MCF 10A (cell line): ENCODE measurements around the gene CLMP. TPM values are rescaled to one million over a fixed set of nuclear protein-coding genes. Genes with fewer than 3 reads are reported as not detected.

ENCODE experiments used
- BruUV-seq: library from RNA; stranded (reverse); fragments of 400-500 nt; replicated peaks from 2 replicates; lab custom pipeline; 2021; lab: Mats Ljungman, UMichigan
- CTCF ChIA-PET: fragments of 300-600 bp; sonication (Branson Sonifier 250); formaldehyde crosslinking; extraction: SDS; loops from one replicate; lab custom pipeline; 2021; ENCODE audit warnings: antibody characterized with exemption, inconsistent platforms; lab: Yijun Ruan, JAX
- POLR2A ChIA-PET: fragments of 300-600, 350-650 bp; sonication (Branson Sonifier 250); formaldehyde crosslinking; extraction: SDS; loops from one replicate; lab custom pipeline; 2020; ENCODE audit warnings: antibody characterized with exemption, inconsistent platforms; lab: Yijun Ruan, JAX
- DNase-seq: peaks from one replicate; pipeline ENCODE4 v3.0.0-alpha.2; 2018; ENCODE audit not compliant: unreplicated experiment
- H3K27ac Mint-ChIP-seq: one replicate; pipeline ENCODE4 v1.8.0; 2022; ENCODE audit warnings: mild to moderate bottlenecking, low read depth, mixed read lengths; ENCODE audit not compliant: unreplicated experiment
- H3K27me3 Mint-ChIP-seq: one replicate; pipeline ENCODE4 v1.8.0; 2022; ENCODE audit warnings: mixed read lengths; ENCODE audit not compliant: insufficient read depth, unreplicated experiment
- H3K36me3 Mint-ChIP-seq: one replicate; pipeline ENCODE4 v1.8.0; 2022; ENCODE audit warnings: mild to moderate bottlenecking, moderate library complexity, mixed read lengths; ENCODE audit not compliant: insufficient read depth, unreplicated experiment
- H3K4me1 Mint-ChIP-seq: one replicate; pipeline ENCODE4 v1.8.0; 2022; ENCODE audit warnings: mixed read lengths; ENCODE audit not compliant: insufficient read depth, unreplicated experiment
- H3K4me3 Mint-ChIP-seq: one replicate; pipeline ENCODE4 v1.8.0; 2022; ENCODE audit warnings: mild to moderate bottlenecking, moderate library complexity, mixed read lengths; ENCODE audit not compliant: unreplicated experiment
- H3K9me3 Mint-ChIP-seq: one replicate; pipeline ENCODE4 v1.8.0; 2022; ENCODE audit warnings: mixed read lengths; ENCODE audit not compliant: unreplicated experiment
- intact Hi-C: fragments of 100-400 bp; cut with micrococcal nuclease; formaldehyde crosslinking; loops from 2 replicates; pipeline ENCODE4 v1.14.1; 2022
- total RNA-seq: library from RNA; stranded (reverse); gene quantifications from 2 replicates; pipeline ENCODE4 v1.2.3, GENCODE V29; 2022
- TF ChIP-seq, protein P1 (sequence below): fragments of 200-600 bp; IDR thresholded peaks from one replicate; pipeline ENCODE4 v1.8.0; 2022; ENCODE audit warnings: antibody characterized with exemption, mild to moderate bottlenecking; ENCODE audit not compliant: unreplicated experiment

The CLMP gene
- total RNA-seq, 1 experiment from 2014 or later: 86.1 TPM

DNA sequence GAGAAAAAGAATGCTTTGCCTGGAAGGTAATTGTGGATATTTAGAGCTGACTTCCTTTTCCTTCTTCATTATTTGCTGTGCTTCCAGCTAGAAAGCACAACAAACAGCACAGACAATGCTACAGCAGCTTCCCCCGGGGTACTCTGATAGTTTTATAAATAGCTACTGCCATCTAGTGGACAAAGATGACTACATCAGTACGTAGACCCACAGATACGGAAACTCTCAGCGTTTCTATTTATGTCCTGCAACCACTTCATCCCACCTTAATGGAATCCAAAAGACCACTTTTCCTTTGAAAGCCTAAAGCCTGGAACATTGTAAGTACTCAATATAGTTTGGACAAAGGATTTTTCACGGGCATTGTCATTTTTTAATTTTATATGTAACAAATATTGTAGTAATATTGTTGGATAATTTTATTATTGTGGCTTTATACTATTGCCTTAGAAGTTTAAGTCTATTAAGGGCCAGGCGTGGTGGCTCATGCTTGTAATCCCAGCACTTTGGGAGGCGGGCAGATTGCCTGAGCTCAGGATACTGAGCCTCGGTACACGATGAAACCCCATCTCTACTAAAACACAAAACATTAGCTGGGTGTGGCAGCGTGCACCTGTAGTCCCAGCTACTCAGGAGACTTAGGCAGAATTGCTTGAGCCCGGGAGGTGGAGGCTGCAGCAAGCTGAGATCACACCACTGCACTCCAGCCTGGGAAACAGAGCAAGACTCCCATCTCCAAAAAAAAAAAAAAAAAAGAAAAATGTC lies 140.6 kb downstream of the CLMP start:
- H3K27me3 Mint-ChIP-seq: no peaks in the 10 kb centered on the region
- H3K36me3 Mint-ChIP-seq: peaks cover 58% of the 10 kb centered on the region
- peaks cover 27% of the 10 kb centered on the region for H3K4me1 Mint-ChIP-seq
- DNase-seq: peak; percentile 72
- intact Hi-C loops: loop anchor here (1.0 kb wide), 1 partner anchor 191 kb away; no protein-coding TSS in a partner anchor
- POLR2A ChIA-PET: interaction anchor here (0.9 to 3.0 kb wide), 5 partner anchors 9 to 191 kb away, joined by 3 to 21 read pairs (median 3); partner anchors contain the start of gene HSPA8
- no peak overlapping the region for H3K27ac Mint-ChIP-seq
- TF ChIP-seq, protein P1, sequence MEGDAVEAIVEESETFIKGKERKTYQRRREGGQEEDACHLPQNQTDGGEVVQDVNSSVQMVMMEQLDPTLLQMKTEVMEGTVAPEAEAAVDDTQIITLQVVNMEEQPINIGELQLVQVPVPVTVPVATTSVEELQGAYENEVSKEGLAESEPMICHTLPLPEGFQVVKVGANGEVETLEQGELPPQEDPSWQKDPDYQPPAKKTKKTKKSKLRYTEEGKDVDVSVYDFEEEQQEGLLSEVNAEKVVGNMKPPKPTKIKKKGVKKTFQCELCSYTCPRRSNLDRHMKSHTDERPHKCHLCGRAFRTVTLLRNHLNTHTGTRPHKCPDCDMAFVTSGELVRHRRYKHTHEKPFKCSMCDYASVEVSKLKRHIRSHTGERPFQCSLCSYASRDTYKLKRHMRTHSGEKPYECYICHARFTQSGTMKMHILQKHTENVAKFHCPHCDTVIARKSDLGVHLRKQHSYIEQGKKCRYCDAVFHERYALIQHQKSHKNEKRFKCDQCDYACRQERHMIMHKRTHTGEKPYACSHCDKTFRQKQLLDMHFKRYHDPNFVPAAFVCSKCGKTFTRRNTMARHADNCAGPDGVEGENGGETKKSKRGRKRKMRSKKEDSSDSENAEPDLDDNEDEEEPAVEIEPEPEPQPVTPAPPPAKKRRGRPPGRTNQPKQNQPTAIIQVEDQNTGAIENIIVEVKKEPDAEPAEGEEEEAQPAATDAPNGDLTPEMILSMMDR: peak; percentile 59
- CTCF ChIA-PET: interaction anchor here (0.5 to 6.8 kb wide), 30 partner anchors 9 to 1204 kb away, joined by 3 to 104 read pairs (median 4); no protein-coding TSS in a partner anchor
- H3K4me3 Mint-ChIP-seq: no peak overlapping the region
- BruUV-seq: no TSS peak
- H3K9me3 Mint-ChIP-seq: no peaks in the 10 kb centered on the region

DNA sequence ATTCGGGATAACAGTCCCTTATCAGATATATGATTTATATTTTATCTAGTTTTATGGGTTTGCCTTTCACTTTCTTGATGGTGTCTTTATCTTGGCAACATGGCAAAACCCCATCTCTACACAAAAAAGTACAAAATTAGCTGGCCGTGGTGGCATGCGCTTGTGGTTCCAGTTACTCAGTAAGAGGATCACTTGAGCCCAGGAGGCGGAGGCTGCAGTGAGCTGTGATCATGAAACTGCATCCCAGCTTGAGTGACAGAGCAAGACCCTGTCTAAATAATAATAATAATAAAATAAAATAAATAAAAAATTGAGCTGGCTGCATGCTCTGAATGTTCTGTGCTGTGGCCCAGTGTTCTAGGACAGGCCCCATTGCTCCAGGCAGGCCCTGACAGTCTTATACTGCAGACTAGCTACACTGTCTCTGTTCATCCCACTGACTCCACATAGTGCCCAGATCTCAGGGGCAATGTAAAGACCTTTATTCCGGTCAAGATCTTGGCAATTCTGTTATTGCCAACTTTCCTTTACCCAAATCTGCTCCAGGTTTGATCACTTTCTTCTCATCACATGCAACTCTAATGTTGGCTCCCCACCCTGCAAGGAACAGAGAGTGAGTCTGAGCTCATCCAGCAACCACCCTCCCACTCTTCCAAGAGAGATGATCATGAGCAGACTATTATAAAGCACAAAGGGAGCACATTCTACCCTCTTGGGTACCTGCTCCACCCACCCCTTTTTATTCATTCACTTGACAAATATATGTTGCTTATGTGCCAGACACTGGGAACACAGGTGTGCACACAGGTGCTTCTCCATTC lies 141.9 kb downstream of the CLMP start:
- TF ChIP-seq, protein P1: no peak
- Mint-ChIP-seq H3K36me3 (peaks cover 44% of the 10 kb centered on the region), H3K4me1 (peaks cover 16% of the 10 kb centered on the region), H3K4me3 (no peak overlapping the region), H3K9me3 (no peaks in the 10 kb centered on the region), H3K27me3 (no peaks in the 10 kb centered on the region), H3K27ac (no peak overlapping the region)
- ChIA-PET CTCF (interaction anchor here (0.8 to 6.8 kb wide), 18 partner anchors 9 to 456 kb away, joined by 3 to 104 read pairs (median 4); no protein-coding TSS in a partner anchor), POLR2A (interaction anchor here (1.0 to 3.0 kb wide), 4 partner anchors 9 to 199 kb away, joined by 3 to 21 read pairs (median 7); partner anchors contain the start of gene HSPA8)
- intact Hi-C loops: no loop called here
- peak; percentile 20 for DNase-seq
- no TSS peak for BruUV-seq

DNA sequence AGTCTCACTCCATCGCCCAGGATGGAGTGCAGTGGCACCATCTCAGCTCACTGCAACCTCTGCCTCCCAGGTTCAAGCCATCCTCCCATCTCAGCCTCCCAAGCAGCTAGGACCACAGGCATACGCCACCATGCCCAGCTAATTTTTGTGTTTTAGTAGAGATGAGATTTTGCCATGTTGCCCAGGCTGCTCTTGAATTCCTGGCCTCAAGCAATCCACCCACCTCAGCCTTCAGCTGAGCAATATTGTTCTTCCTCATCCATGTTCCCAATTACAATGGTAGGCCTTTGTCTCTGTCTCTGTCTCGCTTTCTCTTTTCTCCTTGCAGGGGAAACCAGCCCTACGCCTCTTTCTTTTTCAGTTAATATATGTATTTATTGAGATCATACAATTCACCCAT lies 143.4 kb downstream of the CLMP start:
- CTCF ChIA-PET: interaction anchor here (1.3 to 6.8 kb wide), 3 partner anchors 14 to 188 kb away, joined by 3 to 104 read pairs (median 67); no protein-coding TSS in a partner anchor

More for the DNA sequence above, 143.4 kb downstream of the CLMP start:
- intact Hi-C loops: no loop called here
- H3K27me3 Mint-ChIP-seq: no peaks in the 10 kb centered on the region
- POLR2A ChIA-PET: interaction anchor here (0.7 kb wide), 1 partner anchor 287 kb away, joined by 3 read pairs; no protein-coding TSS in a partner anchor
- peaks cover 7% of the 10 kb centered on the region for H3K4me1 Mint-ChIP-seq
- no peaks in the 10 kb centered on the region for H3K9me3 Mint-ChIP-seq
- no peak for DNase-seq
- peaks cover 29% of the 10 kb centered on the region for H3K36me3 Mint-ChIP-seq
- no peak overlapping the region for H3K4me3 Mint-ChIP-seq
- no peak overlapping the region for H3K27ac Mint-ChIP-seq
- BruUV-seq: no TSS peak
- TF ChIP-seq, protein P1: no peak
